PC-3 (cell line): ENCODE measurements around the gene ITGA3. TPM values are rescaled to one million over a fixed set of nuclear protein-coding genes. Genes with fewer than 3 reads are reported as not detected.
A peak's percentile ranks its signal among the peaks of the same experiment; 100 is the strongest.

Experiments used
- ATAC-seq: fragments of 200-7000 bp; cut with Tn5 transposase; 2 replicates; pipeline ENCODE4 v1.9.1; 2020; ENCODE audit warnings: mild to moderate bottlenecking, moderate library complexity
- BruUV-seq: library from RNA; stranded (reverse); fragments of 400-500 nt; replicated peaks from 2 replicates; lab custom pipeline; 2021; lab: Mats Ljungman, UMichigan
- CTCF ChIA-PET: fragments of 300-600 bp; sonication (Branson Sonifier 250); formaldehyde crosslinking; loops from one replicate; lab custom pipeline; 2022; ENCODE audit warnings: antibody characterized with exemption; lab: Charles Lee
- POLR2A ChIA-PET: fragments of 300-600 bp; sonication (Branson Sonifier 250); formaldehyde crosslinking; loops from one replicate; lab custom pipeline; 2022; ENCODE audit warnings: antibody characterized with exemption; ENCODE audit not compliant: unreplicated experiment; lab: Charles Lee
- DNase-seq: peaks from one replicate; pipeline ENCODE4 v3.0.0-alpha.2; 2015
- H2AFZ ChIP-seq: fragments of 300-600 bp; sonication (generic); 2 replicates; pipeline ENCODE4 v1.6.0; 2016; ENCODE audit warnings: antibody characterized with exemption, low read length
- H3F3A ChIP-seq: fragments of 300-600 bp; sonication (generic); one replicate; pipeline ENCODE4 v1.6.0; 2017; ENCODE audit warnings: antibody characterized with exemption, low read length, control low read depth, mild to moderate bottlenecking; ENCODE audit not compliant: unreplicated experiment
- H3K27ac ChIP-seq: fragments of 300-600 bp; sonication (generic); 2 replicates; pipeline ENCODE4 v1.5.1; 2016; ENCODE audit warnings: mild to moderate bottlenecking, low read length
- H3K27me3 ChIP-seq: fragments of 300-600 bp; sonication (generic); 2 replicates; pipeline ENCODE4 v1.6.1; 2016; ENCODE audit warnings: low read length, mixed read lengths
- H3K36me3 ChIP-seq: fragments of 300-600 bp; sonication (generic); 2 replicates; pipeline ENCODE4 v1.6.1; 2016; ENCODE audit warnings: low read depth, mixed run types, low read length, mixed read lengths
- H3K4me1 ChIP-seq: fragments of 300-600 bp; sonication (generic); 2 replicates; pipeline ENCODE4 v1.5.1; 2016; ENCODE audit warnings: low read length; ENCODE audit not compliant: insufficient read depth
- H3K4me2 ChIP-seq: fragments of 300-600 bp; sonication (generic); 2 replicates; pipeline ENCODE4 v1.6.0; 2016; ENCODE audit warnings: low read length
- H3K4me3 ChIP-seq: fragments of 300-600 bp; sonication (generic); 2 replicates; pipeline ENCODE4 v1.5.1; 2016; ENCODE audit warnings: mild to moderate bottlenecking, low read length, mixed read lengths
- H3K79me2 ChIP-seq: fragments of 300-600 bp; sonication (generic); 2 replicates; pipeline ENCODE4 v1.6.1; 2017; ENCODE audit warnings: low read length, mixed read lengths
- H3K9ac ChIP-seq: fragments of 300-600 bp; sonication (generic); 2 replicates; pipeline ENCODE4 v1.6.0; 2016; ENCODE audit warnings: mild to moderate bottlenecking, low read length
- H3K9me2 ChIP-seq: fragments of 300-600 bp; sonication (generic); replicated peaks from 2 replicates; pipeline ENCODE4 v1.6.1; 2016; ENCODE audit warnings: mixed run types, low read length, mixed read lengths
- H3K9me3 ChIP-seq: fragments of 300-600 bp; sonication (generic); 2 replicates; pipeline ENCODE4 v1.6.1; 2016; ENCODE audit warnings: low read length, mixed read lengths
- H4K20me1 ChIP-seq: fragments of 300-600 bp; sonication (generic); 2 replicates; pipeline ENCODE4 v1.6.1; 2016; ENCODE audit warnings: low read length, mixed read lengths
- EZH2 ChIP-seq: fragments of 300-600 bp; sonication (generic); IDR thresholded peaks from one replicate; pipeline ENCODE4 v1.6.1; 2017; ENCODE audit warnings: antibody characterized with exemption, mild to moderate bottlenecking, low read length; ENCODE audit not compliant: unreplicated experiment
- EZH2phosphoT487 ChIP-seq: fragments of 300-600 bp; sonication (generic); IDR thresholded peaks from 2 replicates; pipeline ENCODE4 v1.6.1; 2018; ENCODE audit warnings: mild to moderate bottlenecking, antibody characterized with exemption, low read length, borderline replicate concordance
- intact Hi-C: fragments of 100-400 bp; cut with micrococcal nuclease; formaldehyde crosslinking; loops from 2 replicates; pipeline ENCODE4 v1.9.0; 2023
- total RNA-seq: library from RNA; depleted of rRNA; stranded (reverse); fragments of >200 nt; gene quantifications from 2 replicates; pipeline ENCODE4 v1.2.3, GENCODE V29; 2014
- TF ChIP-seq, protein P1 (sequence below): fragments of 300-600 bp; sonication (generic); conservative IDR thresholded peaks from 2 replicates; pipeline ENCODE4 v1.5.1; 2017; ENCODE audit warnings: antibody characterized with exemption, low read depth, mild to moderate bottlenecking, low read length

Gene ITGA3
- total RNA-seq, 1 experiment from 2014 or later: 598 TPM

DNA sequence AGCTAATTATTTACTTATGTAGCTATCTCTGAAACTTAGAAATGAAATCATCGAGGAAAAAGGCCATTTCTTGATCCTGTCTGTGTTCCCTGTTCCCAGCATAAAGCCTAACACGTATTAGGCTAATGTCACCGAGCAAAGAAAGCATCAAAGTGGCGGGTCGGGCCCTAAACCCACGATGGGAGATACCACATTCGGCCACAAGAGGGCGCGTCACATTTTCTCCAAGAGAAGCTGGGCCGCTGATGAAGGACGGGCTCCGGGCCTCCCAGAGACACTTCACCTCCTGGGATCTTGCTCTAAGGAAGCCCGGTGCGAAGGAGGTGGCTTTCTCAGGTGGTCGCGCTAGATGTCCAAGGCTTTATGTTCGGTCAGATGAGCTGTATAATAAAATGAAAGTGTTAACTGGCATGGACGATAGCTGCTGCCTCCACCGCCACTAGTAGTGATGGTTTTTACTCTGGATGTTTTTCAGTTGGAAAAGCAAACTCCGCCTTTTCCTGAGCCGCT, 38.4 kb downstream of the ITGA3 start:
- peak; percentile 55 for ATAC-seq
- CTCF ChIA-PET: interaction anchor here (0.6 to 1.7 kb wide), 21 partner anchors 12 to 349 kb away, joined by 3 to 11 read pairs (median 4); partner anchors contain the start of genes ITGA3 and PPP1R9B

DNA sequence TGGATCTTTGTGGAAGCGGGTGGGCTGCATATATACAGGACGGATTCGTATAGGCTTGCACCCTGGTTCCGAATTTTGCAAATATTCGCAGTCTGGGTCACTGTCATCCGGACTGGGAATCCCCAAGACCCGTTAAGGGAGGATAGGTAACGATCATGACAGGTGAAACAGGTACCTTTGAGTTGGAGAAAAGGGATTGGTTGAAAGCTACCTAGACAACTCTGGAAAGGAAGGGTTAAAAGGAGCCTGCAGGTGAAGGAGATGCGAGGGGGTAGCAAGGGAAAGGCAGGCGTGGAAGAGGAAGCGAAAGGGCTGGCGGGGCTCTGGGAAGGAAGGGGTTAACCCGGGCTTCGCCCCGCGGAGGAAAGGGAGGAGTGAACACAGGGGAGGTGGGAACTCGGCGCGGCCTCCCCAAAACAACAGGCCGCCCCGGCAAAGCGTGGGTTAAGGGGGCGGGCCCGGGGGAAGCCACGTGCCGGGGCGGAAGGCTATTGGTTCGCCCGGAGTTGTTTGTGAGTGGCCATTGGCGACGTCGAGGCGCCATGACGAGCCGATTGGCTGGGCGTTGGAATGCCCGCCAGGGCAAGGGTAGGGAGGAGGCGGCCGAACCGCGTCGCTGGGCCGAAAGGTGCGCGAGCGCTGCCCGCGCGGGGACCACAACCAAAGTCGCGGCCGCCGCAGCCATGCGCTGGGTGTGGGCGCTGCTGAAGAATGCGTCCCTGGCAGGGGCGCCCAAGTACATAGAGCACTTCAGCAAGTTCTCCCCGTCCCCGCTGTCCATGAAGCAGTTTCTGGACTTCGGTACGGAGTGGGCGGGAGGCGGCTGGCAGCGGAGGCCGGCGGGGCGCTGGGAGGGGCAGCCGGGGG, 39.1 kb downstream of the ITGA3 start, which contains the start of gene PDK2:
PDK2 (plus strand) TSS at position 599 of the 867 bp plus-strand sequence; CDS start at position 684, 85 bp downstream.
- TSS peak; percentile 37 for BruUV-seq
- Histone ChIP-seq H3K4me1 (peaks cover 14% of the 10 kb centered on the region), H3K9me3 (no peaks in the 10 kb centered on the region), H3K27me3 (no peaks in the 10 kb centered on the region), H3K9ac (peak within 1 kb of the TSS; percentile 76), H3K79me2 (peaks cover 9% of the 10 kb centered on the region), H4K20me1 (no peaks in the 10 kb centered on the region), H3K36me3 (peaks cover 4% of the 10 kb centered on the region), H3K9me2 (no peaks in the 10 kb centered on the region), H3F3A (peaks cover 12% of the 10 kb centered on the region), H2AFZ (peak within 1 kb of the TSS; percentile 95), H3K4me2 (peak within 1 kb of the TSS; percentile 96), H3K27ac (peak within 1 kb of the TSS; percentile 20), H3K4me3 (peak within 1 kb of the TSS; percentile 88)
- TF ChIP-seq EZH2phosphoT487: no peak
- ChIA-PET POLR2A (interaction anchor here (0.8 kb wide), 1 partner anchor 32 kb away, joined by 3 read pairs; no protein-coding TSS in a partner anchor), CTCF (interaction anchor here (0.6 to 1.7 kb wide), 17 partner anchors 13 to 349 kb away, joined by 3 to 11 read pairs (median 4); partner anchors contain the start of genes ITGA3 and PPP1R9B)
- ATAC-seq (peak; percentile 82), DNase-seq (peak; percentile 99)
- intact Hi-C loops: loop anchor here (1.0 to 2.0 kb wide), 7 partner anchors 32 to 202 kb away; partner anchors contain the start of gene PPP1R9B

More for the DNA sequence above, 38.4 kb downstream of the ITGA3 start:
- H3K27me3 ChIP-seq: no peaks in the 10 kb centered on the region
- peak overlapping the region; percentile 94 for H2AFZ ChIP-seq
- H3F3A ChIP-seq: peaks cover 12% of the 10 kb centered on the region
- no peak for TF ChIP-seq EZH2
- TF ChIP-seq, protein P1, sequence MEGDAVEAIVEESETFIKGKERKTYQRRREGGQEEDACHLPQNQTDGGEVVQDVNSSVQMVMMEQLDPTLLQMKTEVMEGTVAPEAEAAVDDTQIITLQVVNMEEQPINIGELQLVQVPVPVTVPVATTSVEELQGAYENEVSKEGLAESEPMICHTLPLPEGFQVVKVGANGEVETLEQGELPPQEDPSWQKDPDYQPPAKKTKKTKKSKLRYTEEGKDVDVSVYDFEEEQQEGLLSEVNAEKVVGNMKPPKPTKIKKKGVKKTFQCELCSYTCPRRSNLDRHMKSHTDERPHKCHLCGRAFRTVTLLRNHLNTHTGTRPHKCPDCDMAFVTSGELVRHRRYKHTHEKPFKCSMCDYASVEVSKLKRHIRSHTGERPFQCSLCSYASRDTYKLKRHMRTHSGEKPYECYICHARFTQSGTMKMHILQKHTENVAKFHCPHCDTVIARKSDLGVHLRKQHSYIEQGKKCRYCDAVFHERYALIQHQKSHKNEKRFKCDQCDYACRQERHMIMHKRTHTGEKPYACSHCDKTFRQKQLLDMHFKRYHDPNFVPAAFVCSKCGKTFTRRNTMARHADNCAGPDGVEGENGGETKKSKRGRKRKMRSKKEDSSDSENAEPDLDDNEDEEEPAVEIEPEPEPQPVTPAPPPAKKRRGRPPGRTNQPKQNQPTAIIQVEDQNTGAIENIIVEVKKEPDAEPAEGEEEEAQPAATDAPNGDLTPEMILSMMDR: peak; percentile 96
- H4K20me1 ChIP-seq: no peaks in the 10 kb centered on the region
- peak overlapping the region; percentile 96 for H3K4me2 ChIP-seq
- H3K9ac ChIP-seq: peak overlapping the region; percentile 21
- peaks cover 11% of the 10 kb centered on the region for H3K36me3 ChIP-seq
- H3K9me3 ChIP-seq: no peaks in the 10 kb centered on the region
- H3K4me3 ChIP-seq: peak overlapping the region; percentile 88
- H3K79me2 ChIP-seq: peaks cover 9% of the 10 kb centered on the region
- BruUV-seq: no TSS peak
- POLR2A ChIA-PET: interaction anchor here (0.8 to 1.0 kb wide), 2 partner anchors 32 to 228 kb away, joined by 3 read pairs; no protein-coding TSS in a partner anchor
- peaks cover 14% of the 10 kb centered on the region for H3K4me1 ChIP-seq
- peak overlapping the region; percentile 20 for H3K27ac ChIP-seq
- H3K9me2 ChIP-seq: no peaks in the 10 kb centered on the region
- peak; percentile 97 for DNase-seq
- intact Hi-C loops: loop anchor here (1.0 to 2.0 kb wide), 7 partner anchors 31 to 203 kb away; partner anchors contain the start of gene PPP1R9B

DNA sequence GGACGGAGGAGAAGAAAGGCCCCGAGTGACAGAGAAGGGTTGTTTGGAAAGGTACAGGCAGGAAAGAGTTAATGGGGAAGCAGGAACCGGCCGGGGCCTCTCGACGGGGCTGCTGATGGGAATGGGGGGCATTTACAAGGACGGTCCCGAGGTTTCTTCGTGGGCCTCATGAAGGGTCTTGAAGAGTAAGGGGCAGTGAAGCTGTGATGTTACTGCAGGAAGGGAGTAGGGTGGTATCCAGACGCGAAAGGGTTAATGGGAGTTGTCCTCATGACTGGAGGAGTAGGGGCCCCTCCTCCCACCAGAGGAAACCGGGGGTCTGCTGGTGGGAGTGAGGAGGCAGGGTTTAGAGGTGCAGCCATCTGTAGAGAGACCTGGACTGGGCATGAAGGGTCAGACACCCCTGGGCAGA, 39.7 kb downstream of the ITGA3 start:
- TF ChIP-seq, protein P1: no peak
- TF ChIP-seq EZH2phosphoT487 (no peak), EZH2 (no peak)
- Histone ChIP-seq H3K36me3 (no peaks in the 10 kb centered on the region; the same call in 1 of the 2 replicates), H3K79me2 (peaks cover 9% of the 10 kb centered on the region), H3F3A (peaks cover 12% of the 10 kb centered on the region), H3K27ac (no peak overlapping the region), H3K4me2 (peak overlapping the region; percentile 96), H3K4me1 (peaks cover 14% of the 10 kb centered on the region), H3K9ac (peak overlapping the region; percentile 76), H3K9me3 (no peaks in the 10 kb centered on the region), H3K27me3 (no peaks in the 10 kb centered on the region), H2AFZ (peak overlapping the region; percentile 95), H4K20me1 (no peaks in the 10 kb centered on the region), H3K9me2 (no peaks in the 10 kb centered on the region), H3K4me3 (peak overlapping the region; percentile 88)
- DNase-seq (no peak), ATAC-seq (no peak)
- POLR2A ChIA-PET: no interaction called here
- BruUV-seq: no TSS peak
- CTCF ChIA-PET: no interaction called here
- intact Hi-C loops: loop anchor here (2.0 kb wide), 5 partner anchors 33 to 201 kb away; partner anchors contain the start of gene PPP1R9B
